Measurements from ENCODE around the gene DPY19L2.
"Not testable (repeated sequence)": the region's sequence is repeated elsewhere in the genome, so short reads cannot be mapped to it uniquely, and the experiment has no call there.

The DPY19L2 gene

GRCh38 chr12:63583289-63583688 lies 85.0 kb downstream of the DPY19L2 start:
- H3K36me3 ChIP-seq (ENCODE audit: control insufficient read depth, insufficient read depth, low read length, severe bottlenecking); DNase-seq (ENCODE audit: low read depth); H3K27me3 ChIP-seq (replicated peaks; ENCODE audit: control insufficient read depth, insufficient read depth, low read length); H3K4me3 ChIP-seq (ENCODE audit: low read length); H3K9me3 ChIP-seq (ENCODE audit: control insufficient read depth, low read length); H3K9ac ChIP-seq (ENCODE audit: low read length); H3K4me1 ChIP-seq (ENCODE audit: control insufficient read depth, insufficient read depth, low read length): not testable (repeated sequence)

- not testable (repeated sequence) for H3K4me3 ChIP-seq (ENCODE audit: low read length); H3K9me3 ChIP-seq (ENCODE audit: control insufficient read depth, low read length); H3K27me3 ChIP-seq (replicated peaks; ENCODE audit: control insufficient read depth, insufficient read depth, low read length); DNase-seq (ENCODE audit: low read depth); H3K4me1 ChIP-seq (ENCODE audit: control insufficient read depth, insufficient read depth, low read length); H3K9ac ChIP-seq (ENCODE audit: low read length); H3K36me3 ChIP-seq (ENCODE audit: control insufficient read depth, insufficient read depth, low read length, severe bottlenecking)
Measured at GRCh38 chr12:63577631-63578030, 90.7 kb downstream of the DPY19L2 start.

- H3K36me3 ChIP-seq (ENCODE audit: control insufficient read depth, insufficient read depth, low read length, severe bottlenecking); H3K9me3 ChIP-seq (ENCODE audit: control insufficient read depth, low read length); DNase-seq (ENCODE audit: low read depth); H3K9ac ChIP-seq (ENCODE audit: low read length); H3K4me3 ChIP-seq (ENCODE audit: low read length); H3K27me3 ChIP-seq (replicated peaks; ENCODE audit: control insufficient read depth, insufficient read depth, low read length); H3K4me1 ChIP-seq (ENCODE audit: control insufficient read depth, insufficient read depth, low read length): not testable (repeated sequence)
Measured at GRCh38 chr12:63572038-63572437, 96.3 kb downstream of the DPY19L2 start.

- H3K9ac ChIP-seq (ENCODE audit: low read length); H3K27me3 ChIP-seq (replicated peaks; ENCODE audit: control insufficient read depth, insufficient read depth, low read length); H3K4me3 ChIP-seq (ENCODE audit: low read length); H3K4me1 ChIP-seq (ENCODE audit: control insufficient read depth, insufficient read depth, low read length); H3K9me3 ChIP-seq (ENCODE audit: control insufficient read depth, low read length); DNase-seq (ENCODE audit: low read depth); H3K36me3 ChIP-seq (ENCODE audit: control insufficient read depth, insufficient read depth, low read length, severe bottlenecking): not testable (repeated sequence)
Measured at GRCh38 chr12:63558445-63558844, 109.8 kb downstream of the DPY19L2 start.

- not testable (repeated sequence) for H3K36me3 ChIP-seq (ENCODE audit: control insufficient read depth, insufficient read depth, low read length, severe bottlenecking)
Measured at GRCh38 chr12:63551397-63551796, 116.9 kb downstream of the DPY19L2 start.

GRCh38 chr12:63549034-63549433 lies 119.3 kb downstream of the DPY19L2 start:
- not testable (repeated sequence) for H3K36me3 ChIP-seq (ENCODE audit: control insufficient read depth, insufficient read depth, low read length, severe bottlenecking); H3K4me3 ChIP-seq (ENCODE audit: low read length); H3K27me3 ChIP-seq (replicated peaks; ENCODE audit: control insufficient read depth, insufficient read depth, low read length); H3K9me3 ChIP-seq (ENCODE audit: control insufficient read depth, low read length); H3K9ac ChIP-seq (ENCODE audit: low read length); DNase-seq (ENCODE audit: low read depth); H3K4me1 ChIP-seq (ENCODE audit: control insufficient read depth, insufficient read depth, low read length)

More at GRCh38 chr12:63551397-63551796, 116.9 kb downstream of the DPY19L2 start:
- not testable (repeated sequence) for H3K9me3 ChIP-seq (ENCODE audit: control insufficient read depth, low read length); H3K4me3 ChIP-seq (ENCODE audit: low read length); H3K27me3 ChIP-seq (replicated peaks; ENCODE audit: control insufficient read depth, insufficient read depth, low read length); H3K4me1 ChIP-seq (ENCODE audit: control insufficient read depth, insufficient read depth, low read length); H3K9ac ChIP-seq (ENCODE audit: low read length); DNase-seq (ENCODE audit: low read depth)

- not testable (repeated sequence) for H3K9ac ChIP-seq (ENCODE audit: low read length); H3K27me3 ChIP-seq (replicated peaks; ENCODE audit: control insufficient read depth, insufficient read depth, low read length); H3K9me3 ChIP-seq (ENCODE audit: control insufficient read depth, low read length); H3K36me3 ChIP-seq (ENCODE audit: control insufficient read depth, insufficient read depth, low read length, severe bottlenecking); H3K4me3 ChIP-seq (ENCODE audit: low read length); H3K4me1 ChIP-seq (ENCODE audit: control insufficient read depth, insufficient read depth, low read length); DNase-seq (ENCODE audit: low read depth)
Measured at GRCh38 chr12:63545298-63545916, 122.9 kb downstream of the DPY19L2 start.

GRCh38 chr12:63538656-63539055 lies 129.6 kb downstream of the DPY19L2 start:
- DNase-seq (ENCODE audit: low read depth); H3K36me3 ChIP-seq (ENCODE audit: control insufficient read depth, insufficient read depth, low read length, severe bottlenecking); H3K4me1 ChIP-seq (ENCODE audit: control insufficient read depth, insufficient read depth, low read length); H3K9me3 ChIP-seq (ENCODE audit: control insufficient read depth, low read length); H3K4me3 ChIP-seq (ENCODE audit: low read length); H3K9ac ChIP-seq (ENCODE audit: low read length); H3K27me3 ChIP-seq (replicated peaks; ENCODE audit: control insufficient read depth, insufficient read depth, low read length): not testable (repeated sequence)

- H3K27me3 ChIP-seq (replicated peaks; ENCODE audit: control insufficient read depth, insufficient read depth, low read length); H3K9ac ChIP-seq (ENCODE audit: low read length); H3K4me3 ChIP-seq (ENCODE audit: low read length); H3K4me1 ChIP-seq (ENCODE audit: control insufficient read depth, insufficient read depth, low read length); H3K36me3 ChIP-seq (ENCODE audit: control insufficient read depth, insufficient read depth, low read length, severe bottlenecking); H3K9me3 ChIP-seq (ENCODE audit: control insufficient read depth, low read length); DNase-seq (ENCODE audit: low read depth): not testable (repeated sequence)
Measured at GRCh38 chr12:63537838-63538237, 130.5 kb downstream of the DPY19L2 start.

GRCh38 chr12:63529641-63530040 lies 138.7 kb downstream of the DPY19L2 start:
- H3K27me3 ChIP-seq (replicated peaks; ENCODE audit: control insufficient read depth, insufficient read depth, low read length); H3K9ac ChIP-seq (ENCODE audit: low read length); DNase-seq (ENCODE audit: low read depth); H3K9me3 ChIP-seq (ENCODE audit: control insufficient read depth, low read length); H3K4me3 ChIP-seq (ENCODE audit: low read length); H3K4me1 ChIP-seq (ENCODE audit: control insufficient read depth, insufficient read depth, low read length); H3K36me3 ChIP-seq (ENCODE audit: control insufficient read depth, insufficient read depth, low read length, severe bottlenecking): not testable (repeated sequence)

GRCh38 chr12:63525831-63526230 lies 142.5 kb downstream of the DPY19L2 start:
- H3K4me3 ChIP-seq (ENCODE audit: low read length) = no peak overlapping the region

GRCh38 chr12:63521706-63522105 lies 146.6 kb downstream of the DPY19L2 start:
- Histone ChIP-seq H3K4me3 (ENCODE audit: low read length) (no peak overlapping the region), H3K9ac (ENCODE audit: low read length) (no peak overlapping the region), H3K36me3 (ENCODE audit: control insufficient read depth, insufficient read depth, low read length, severe bottlenecking) (no peaks in the 10 kb centered on the region), H3K27me3 (replicated peaks; ENCODE audit: control insufficient read depth, insufficient read depth, low read length) (no peaks in the 10 kb centered on the region), H3K4me1 (ENCODE audit: control insufficient read depth, insufficient read depth, low read length) (no peaks in the 10 kb centered on the region), H3K9me3 (ENCODE audit: control insufficient read depth, low read length) (no peaks in the 10 kb centered on the region)
- DNase-seq (ENCODE audit: low read depth) = no peak

More at GRCh38 chr12:63525831-63526230, 142.5 kb downstream of the DPY19L2 start:
- Histone ChIP-seq H3K9me3 (ENCODE audit: control insufficient read depth, low read length) (peaks cover 9% of the 10 kb centered on the region), H3K27me3 (replicated peaks; ENCODE audit: control insufficient read depth, insufficient read depth, low read length) (no peaks in the 10 kb centered on the region), H3K9ac (ENCODE audit: low read length) (no peak overlapping the region), H3K4me1 (ENCODE audit: control insufficient read depth, insufficient read depth, low read length) (no peaks in the 10 kb centered on the region), H3K36me3 (ENCODE audit: control insufficient read depth, insufficient read depth, low read length, severe bottlenecking) (no peaks in the 10 kb centered on the region)
- DNase-seq (ENCODE audit: low read depth) = no peak
